Stimulated activated naive B cell treated with anti-CD40 and anti-IgM and Interleukin-4, amounts not matched to agents 10 μg/mL and 1 μg/mL and 100 μg/mL, for 72 hours (primary cell): Measurements from ENCODE around the gene F2RL3.

Source experiments
- ATAC-seq, 2 donors: fragments of 150-1000 bp; cut with Tn5 transposase; replicated peaks; 2 replicates each; pipeline ENCODE4 v1.10.0; 2021; ENCODE audit warnings: moderate library complexity in 1 of 2
- DNase-seq: peaks from one replicate; pipeline ENCODE4 v3.0.0; 2021
- H3K27ac Mint-ChIP-seq: one replicate; pipeline ENCODE4 v1.8.0; 2022; ENCODE audit warnings: mild to moderate bottlenecking, mixed read lengths
- H3K27me3 Mint-ChIP-seq, 2 donors: one replicate each; pipeline ENCODE4 v1.8.0; 2022; ENCODE audit warnings: mixed read lengths in 2 of 2
- H3K36me3 Mint-ChIP-seq, 2 donors: one replicate each; pipeline ENCODE4 v1.8.0; 2022; ENCODE audit warnings: mixed read lengths in 2 of 2, mild to moderate bottlenecking in 1 of 2
- H3K4me1 Mint-ChIP-seq, 2 donors: one replicate each; pipeline ENCODE4 v1.8.0; 2022; ENCODE audit warnings: mixed read lengths in 2 of 2, mild to moderate bottlenecking in 1 of 2
- H3K4me3 Mint-ChIP-seq, 2 donors: one replicate each; pipeline ENCODE4 v1.8.0; 2022; ENCODE audit warnings: mild to moderate bottlenecking in 2 of 2, mixed read lengths in 2 of 2, moderate library complexity in 1 of 2
- H3K9me3 Mint-ChIP-seq, 2 donors: one replicate each; pipeline ENCODE4 v1.8.0; 2022; ENCODE audit warnings: mixed read lengths in 2 of 2, mild to moderate bottlenecking in 1 of 2

Gene F2RL3

GRCh38 chr19:16880884-16881554 lies 7.8 kb upstream of the F2RL3 start:
- Mint-ChIP-seq H3K36me3 (peaks cover 56 to 66% of the 10 kb centered on the region in 2 donors), H3K27me3 (no peaks in the 10 kb centered on the region), H3K9me3 (peaks cover 24 to 25% of the 10 kb centered on the region in 2 donors), H3K4me3 (no peak overlapping the region), H3K27ac (peak overlapping the region; percentile 20), H3K4me1 (peaks cover 2 to 16% of the 10 kb centered on the region in 2 donors)
- ATAC-seq = no peak
- DNase-seq = no peak

DNA sequence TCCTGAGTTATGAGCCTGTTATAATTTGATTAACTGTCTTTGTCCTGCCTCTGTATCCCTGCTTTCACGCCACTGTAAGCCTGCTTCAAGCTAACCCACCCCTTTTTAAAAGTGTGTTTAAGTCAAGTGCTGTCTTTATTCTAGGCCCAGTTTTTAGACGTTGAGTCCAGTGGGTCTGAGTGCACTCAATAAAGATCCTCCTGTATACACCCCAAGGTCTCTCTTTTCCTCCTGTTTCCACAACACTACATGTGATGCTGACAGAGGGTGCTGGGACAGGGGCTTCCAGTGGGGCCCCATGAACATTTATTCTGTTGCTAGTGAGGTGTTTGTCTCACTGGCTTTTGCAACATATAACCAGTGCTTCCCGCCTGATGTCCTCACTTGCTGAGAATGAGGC lies 6.7 kb upstream of the F2RL3 start:
- Mint-ChIP-seq H3K27ac (no peak overlapping the region), H3K27me3 (no peaks in the 10 kb centered on the region), H3K4me1 (peaks cover under 1 to 6% of the 10 kb centered on the region in 2 donors), H3K4me3 (no peak overlapping the region), H3K36me3 (peaks cover 48 to 56% of the 10 kb centered on the region in 2 donors), H3K9me3 (peaks cover 24 to 25% of the 10 kb centered on the region in 2 donors)
- ATAC-seq = no peak
- no peak for DNase-seq

DNA sequence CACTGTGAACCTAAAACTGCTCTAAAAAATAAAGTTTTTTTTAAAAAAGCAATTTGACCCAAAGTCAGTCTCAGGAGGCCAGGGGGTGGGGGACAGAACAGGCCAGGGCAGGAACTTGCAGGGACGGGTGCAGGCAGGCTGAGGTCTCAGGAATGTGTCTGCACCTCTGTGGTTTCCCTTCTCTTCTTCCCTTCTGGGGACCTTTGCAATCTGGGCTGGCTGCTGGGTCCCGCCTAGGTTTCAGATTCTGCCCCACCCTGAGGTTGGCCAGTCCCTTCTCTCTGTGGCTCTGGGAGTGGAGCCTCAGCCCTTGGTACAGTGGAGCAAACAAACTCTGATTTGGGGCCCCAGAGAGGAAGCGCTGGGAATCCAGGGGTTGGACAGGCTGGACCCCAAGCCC lies 5.3 kb upstream of the F2RL3 start:
- Mint-ChIP-seq H3K27ac (no peak overlapping the region), H3K9me3 (peaks cover 24 to 25% of the 10 kb centered on the region in 2 donors), H3K27me3 (peaks cover 2 to 3% of the 10 kb centered on the region in 2 donors), H3K4me3 (no peak overlapping the region), H3K36me3 (peaks cover 37 to 43% of the 10 kb centered on the region in 2 donors), H3K4me1 (peaks cover 1 to 8% of the 10 kb centered on the region in 2 donors)
- DNase-seq = no peak
- no peak for ATAC-seq

DNA sequence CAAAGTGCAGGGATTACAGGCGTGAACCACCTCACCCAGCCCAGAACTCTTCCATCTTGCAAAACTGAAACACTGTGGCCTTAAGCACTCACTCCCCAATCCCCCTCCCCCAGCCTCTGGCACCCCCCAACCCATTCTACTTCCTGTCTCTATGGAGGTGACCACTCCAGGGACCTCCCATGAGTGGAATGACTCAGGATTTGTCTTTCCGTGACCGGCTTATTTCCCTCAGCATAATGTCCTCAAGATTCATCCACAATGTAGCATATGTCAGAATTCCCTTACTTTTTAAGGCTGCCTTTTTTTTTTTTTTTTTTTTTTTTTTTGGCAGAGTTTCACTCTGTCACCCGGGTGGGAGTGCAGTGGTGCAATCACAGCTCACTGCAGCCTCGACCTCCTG lies 3.6 kb upstream of the F2RL3 start:
- Mint-ChIP-seq H3K9me3 (peaks cover 23 to 25% of the 10 kb centered on the region in 2 donors), H3K4me1 (peaks cover 9 to 21% of the 10 kb centered on the region in 2 donors), H3K36me3 (peaks cover 23 to 26% of the 10 kb centered on the region in 2 donors), H3K27ac (no peak overlapping the region), H3K27me3 (peaks cover 12 to 15% of the 10 kb centered on the region in 2 donors), H3K4me3 (no peak overlapping the region)
- ATAC-seq (no peak), DNase-seq (no peak)

- no peak overlapping the region for H3K27ac Mint-ChIP-seq
- peaks cover 10 to 14% of the 10 kb centered on the region in 2 donors for H3K36me3 Mint-ChIP-seq
- peaks cover 13% of the 10 kb centered on the region in 2 donors for H3K9me3 Mint-ChIP-seq
- ATAC-seq = no peak
- peaks cover 9 to 30% of the 10 kb centered on the region in 2 donors for H3K4me1 Mint-ChIP-seq
- DNase-seq = no peak
- peaks cover 12 to 20% of the 10 kb centered on the region in 2 donors for H3K27me3 Mint-ChIP-seq
- H3K4me3 Mint-ChIP-seq = no peak overlapping the region
These were observed 2.4 kb upstream of the F2RL3 start for GRCh38 chr19:16886305-16886880.

DNA sequence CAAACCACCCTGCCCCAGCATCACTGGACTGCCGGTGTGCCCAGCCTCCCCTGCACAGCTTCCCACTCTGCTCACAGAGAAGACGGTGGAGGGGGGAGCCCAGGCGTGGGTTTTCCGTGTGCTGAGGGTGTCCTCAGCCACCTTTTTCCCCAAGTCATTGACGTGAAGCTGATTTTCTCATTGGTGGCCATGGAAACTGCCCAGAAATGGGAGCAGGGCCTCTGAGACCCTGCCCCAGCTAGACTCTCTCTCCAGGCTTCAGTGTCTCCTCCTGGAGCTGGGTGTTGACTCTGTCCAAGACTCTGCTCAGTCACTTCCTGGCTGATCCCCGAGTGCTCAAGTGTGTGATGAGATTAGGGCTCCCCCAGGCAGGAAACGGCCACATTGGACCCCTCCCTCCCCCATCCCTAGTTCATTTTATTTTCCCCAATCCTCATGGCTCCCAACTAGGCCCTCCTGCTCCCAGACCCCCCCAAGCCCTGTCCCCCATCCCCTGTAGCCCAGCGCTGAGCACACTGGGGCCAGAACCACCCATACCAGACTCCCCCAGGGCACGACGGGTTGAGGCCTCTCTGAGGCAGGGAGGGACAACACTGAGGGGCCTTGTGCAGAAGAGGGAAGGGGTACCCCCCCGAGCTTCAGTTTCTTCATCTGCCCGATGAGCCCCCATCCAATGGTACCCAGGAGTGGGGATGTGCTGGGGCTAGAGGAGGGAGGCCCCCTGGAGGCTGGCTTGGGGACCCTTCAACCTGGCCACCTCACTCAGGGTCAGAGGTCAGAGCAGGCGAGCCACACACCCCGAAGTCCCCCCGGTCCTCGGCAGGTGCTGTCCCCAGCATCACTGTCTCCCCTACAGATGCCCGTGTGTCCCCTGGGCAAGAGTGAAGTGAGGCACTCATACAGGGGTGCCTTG lies 1.2 kb upstream of the F2RL3 start:
- no peak for DNase-seq
- Mint-ChIP-seq H3K27ac (no peak overlapping the region), H3K27me3 (peaks cover 12 to 23% of the 10 kb centered on the region in 2 donors), H3K4me3 (no peak overlapping the region), H3K4me1 (peaks cover 15 to 39% of the 10 kb centered on the region in 2 donors), H3K36me3 (peaks cover 5 to 6% of the 10 kb centered on the region in 2 donors), H3K9me3 (peaks cover 5 to 6% of the 10 kb centered on the region in 2 donors)
- no peak for ATAC-seq

DNA sequence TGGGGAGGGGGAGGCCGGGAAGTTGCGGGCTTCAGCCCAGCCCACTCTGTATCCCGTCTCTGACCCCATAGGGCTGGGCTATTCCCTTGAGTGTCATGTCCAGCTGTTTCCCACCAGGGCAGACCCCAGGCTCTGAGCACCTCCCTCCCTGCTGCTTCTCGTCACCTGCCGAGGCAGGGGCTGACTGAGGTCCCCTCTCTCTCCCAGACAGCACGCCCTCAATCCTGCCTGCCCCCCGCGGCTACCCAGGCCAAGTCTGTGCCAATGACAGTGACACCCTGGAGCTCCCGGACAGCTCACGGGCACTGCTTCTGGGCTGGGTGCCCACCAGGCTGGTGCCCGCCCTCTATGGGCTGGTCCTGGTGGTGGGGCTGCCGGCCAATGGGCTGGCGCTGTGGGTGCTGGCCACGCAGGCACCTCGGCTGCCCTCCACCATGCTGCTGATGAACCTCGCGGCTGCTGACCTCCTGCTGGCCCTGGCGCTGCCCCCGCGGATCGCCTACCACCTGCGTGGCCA lies 625 bp downstream of the F2RL3 start:
- peaks cover 29 to 57% of the 10 kb centered on the region in 2 donors for H3K4me1 Mint-ChIP-seq
- ATAC-seq = no peak
- peak overlapping the region; percentile 38 for H3K27ac Mint-ChIP-seq
- no peaks in the 10 kb centered on the region for H3K36me3 Mint-ChIP-seq
- peak overlapping the region in 1 of 2 donors; percentile 56 for H3K4me3 Mint-ChIP-seq
- peaks cover 12 to 26% of the 10 kb centered on the region in 2 donors for H3K27me3 Mint-ChIP-seq
- DNase-seq = no peak
- no peaks in the 10 kb centered on the region for H3K9me3 Mint-ChIP-seq

DNA sequence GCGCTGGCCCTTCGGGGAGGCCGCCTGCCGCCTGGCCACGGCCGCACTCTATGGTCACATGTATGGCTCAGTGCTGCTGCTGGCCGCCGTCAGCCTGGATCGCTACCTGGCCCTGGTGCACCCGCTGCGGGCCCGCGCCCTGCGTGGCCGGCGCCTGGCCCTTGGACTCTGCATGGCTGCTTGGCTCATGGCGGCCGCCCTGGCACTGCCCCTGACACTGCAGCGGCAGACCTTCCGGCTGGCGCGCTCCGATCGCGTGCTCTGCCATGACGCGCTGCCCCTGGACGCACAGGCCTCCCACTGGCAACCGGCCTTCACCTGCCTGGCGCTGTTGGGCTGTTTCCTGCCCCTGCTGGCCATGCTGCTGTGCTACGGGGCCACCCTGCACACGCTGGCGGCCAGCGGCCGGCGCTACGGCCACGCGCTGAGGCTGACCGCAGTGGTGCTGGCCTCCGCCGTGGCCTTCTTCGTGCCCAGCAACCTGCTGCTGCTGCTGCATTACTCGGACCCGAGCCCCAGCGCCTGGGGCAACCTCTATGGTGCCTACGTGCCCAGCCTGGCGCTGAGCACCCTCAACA lies 1.2 kb downstream of the F2RL3 start:
- H3K27me3 Mint-ChIP-seq = peaks cover 12 to 32% of the 10 kb centered on the region in 2 donors
- no peaks in the 10 kb centered on the region for H3K36me3 Mint-ChIP-seq
- H3K27ac Mint-ChIP-seq = no peak overlapping the region
- no peak for ATAC-seq
- no peak for DNase-seq
- peaks cover 31 to 61% of the 10 kb centered on the region in 2 donors for H3K4me1 Mint-ChIP-seq
- no peaks in the 10 kb centered on the region for H3K9me3 Mint-ChIP-seq
- no peak overlapping the region for H3K4me3 Mint-ChIP-seq

DNA sequence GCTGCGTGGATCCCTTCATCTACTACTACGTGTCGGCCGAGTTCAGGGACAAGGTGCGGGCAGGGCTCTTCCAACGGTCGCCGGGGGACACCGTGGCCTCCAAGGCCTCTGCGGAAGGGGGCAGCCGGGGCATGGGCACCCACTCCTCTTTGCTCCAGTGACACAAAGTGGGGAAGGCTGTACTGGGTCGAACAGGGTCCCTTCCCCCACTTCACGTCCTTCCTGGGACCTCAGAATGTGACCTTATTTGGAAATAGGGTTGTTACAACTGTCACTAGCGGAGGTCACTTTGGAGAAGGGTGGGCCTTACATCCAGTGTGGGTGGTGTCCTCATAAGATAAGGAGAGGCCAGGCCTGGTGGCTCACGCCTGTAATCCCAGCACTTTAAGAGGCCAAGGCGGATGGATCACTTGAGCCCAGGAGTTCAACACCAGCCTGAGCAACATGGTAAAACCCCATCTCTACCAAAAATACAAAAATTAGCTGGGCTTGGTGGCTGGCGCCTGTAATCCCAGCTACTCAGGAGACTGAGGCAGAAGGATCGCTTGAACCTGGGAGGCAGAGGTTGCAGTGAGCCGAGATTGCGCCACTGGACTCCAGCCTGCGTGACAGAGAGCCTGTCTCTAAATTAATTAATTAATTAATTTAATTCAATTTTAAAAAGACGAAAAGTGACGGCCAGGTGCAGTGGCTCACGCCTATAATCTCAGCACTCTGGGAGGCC lies 1.8 kb downstream of the F2RL3 start:
- Mint-ChIP-seq H3K4me3 (no peak overlapping the region), H3K4me1 (peaks cover 34 to 67% of the 10 kb centered on the region in 2 donors), H3K27ac (peak overlapping the region; percentile 14), H3K9me3 (no peaks in the 10 kb centered on the region), H3K36me3 (peaks cover 0 to 2% of the 10 kb centered on the region in 2 donors), H3K27me3 (peaks cover 15 to 38% of the 10 kb centered on the region in 2 donors)
- ATAC-seq = no peak
- DNase-seq = no peak

DNA sequence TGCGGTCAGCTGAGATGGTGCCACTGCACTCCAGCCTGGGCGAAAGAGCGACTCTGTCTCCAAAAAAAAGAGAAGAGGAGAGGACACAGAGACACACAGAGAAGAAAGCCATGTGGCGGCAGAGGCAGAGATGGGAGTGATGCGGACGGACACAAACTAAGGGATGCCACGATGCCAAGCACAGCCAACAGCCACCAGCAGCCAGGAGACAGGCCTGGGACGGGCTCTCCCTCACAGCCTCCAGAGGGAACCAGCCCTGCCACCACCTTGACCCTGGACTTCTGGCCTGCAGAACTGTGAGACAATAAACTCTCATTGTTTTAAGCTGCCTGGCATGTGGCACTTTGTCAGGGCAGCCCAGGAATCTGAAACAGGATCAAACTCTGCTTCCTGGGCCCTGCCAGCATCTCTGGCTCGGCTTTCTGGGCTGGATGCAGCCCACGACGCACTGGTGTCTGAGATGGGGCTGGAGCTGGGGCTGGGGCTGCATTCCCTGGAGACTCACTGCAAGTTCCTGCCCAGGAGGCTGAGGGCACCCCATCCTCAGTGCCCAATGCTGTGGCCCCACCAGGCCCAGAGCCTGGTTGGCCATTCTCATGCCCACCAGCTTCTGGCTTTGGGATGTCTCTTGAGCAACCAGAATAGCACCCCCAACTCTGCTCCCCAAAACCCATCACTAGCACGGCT lies 3.0 kb downstream of the F2RL3 start:
- no peak for ATAC-seq

GRCh38 chr19:16892436-16892835 lies 3.6 kb downstream of the F2RL3 start:
- H3K27ac Mint-ChIP-seq = no peak overlapping the region
- no peaks in the 10 kb centered on the region for H3K9me3 Mint-ChIP-seq
- peaks cover 15 to 41% of the 10 kb centered on the region in 2 donors for H3K27me3 Mint-ChIP-seq
- peaks cover 40 to 72% of the 10 kb centered on the region in 2 donors for H3K4me1 Mint-ChIP-seq
- ATAC-seq (no peak), DNase-seq (no peak)
- no peak overlapping the region for H3K4me3 Mint-ChIP-seq
- peaks cover 0 to 2% of the 10 kb centered on the region in 2 donors for H3K36me3 Mint-ChIP-seq

More for the DNA sequence above, 3.0 kb downstream of the F2RL3 start:
- Mint-ChIP-seq H3K9me3 (no peaks in the 10 kb centered on the region), H3K4me1 (peaks cover 36 to 72% of the 10 kb centered on the region in 2 donors), H3K27ac (no peak overlapping the region), H3K4me3 (no peak overlapping the region), H3K36me3 (peaks cover 0 to 2% of the 10 kb centered on the region in 2 donors), H3K27me3 (peaks cover 15 to 41% of the 10 kb centered on the region in 2 donors)
- no peak for DNase-seq

DNA sequence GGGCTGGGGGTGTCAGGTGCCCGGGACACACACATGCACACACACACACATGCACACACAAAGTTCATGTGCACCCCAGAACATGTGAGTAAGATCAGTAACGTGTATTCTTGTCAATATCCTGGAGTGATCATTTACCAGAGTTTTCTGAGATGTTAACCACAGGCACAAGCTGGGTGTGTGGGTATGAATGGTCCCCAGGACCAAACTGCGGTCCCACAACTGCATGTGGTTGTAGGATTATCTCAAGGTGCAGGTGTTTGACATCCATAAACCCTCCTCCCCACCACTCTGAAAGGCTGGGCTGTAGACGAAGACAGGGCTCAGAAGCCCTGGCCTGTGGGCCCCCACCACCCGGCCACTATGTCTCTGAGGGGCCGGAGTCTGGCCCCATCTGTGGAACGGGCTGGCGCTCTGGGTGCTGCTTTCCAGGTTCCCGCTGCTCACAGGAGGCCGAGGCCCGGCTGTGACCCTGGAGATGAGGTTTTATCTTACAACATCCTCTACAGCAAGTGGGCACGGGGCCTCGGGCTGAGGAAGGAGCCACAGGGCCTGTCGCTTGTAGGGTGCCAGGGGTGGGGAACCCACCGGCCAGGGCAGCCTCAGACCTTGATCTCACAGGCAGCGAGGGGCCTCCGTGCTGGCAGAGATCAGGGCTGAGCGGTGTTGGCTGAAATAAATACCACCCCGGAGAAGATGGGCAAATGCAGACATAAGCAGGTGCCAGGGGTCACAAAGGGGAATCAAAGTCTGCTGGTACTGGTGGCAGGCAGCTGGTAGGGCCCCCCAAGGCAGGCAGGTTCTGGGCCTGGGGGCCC lies 4.3 kb downstream of the F2RL3 start:
- no peak for ATAC-seq
- Mint-ChIP-seq H3K27ac (peak overlapping the region; percentile 37), H3K4me1 (peaks cover 40 to 71% of the 10 kb centered on the region in 2 donors), H3K9me3 (no peaks in the 10 kb centered on the region), H3K36me3 (peaks cover 0 to 2% of the 10 kb centered on the region in 2 donors), H3K27me3 (peaks cover 15 to 41% of the 10 kb centered on the region in 2 donors), H3K4me3 (peak overlapping the region; percentile 56 to 62)
- no peak for DNase-seq
